ENCODE measurements around the gene IGHMBP2.

DNA sequence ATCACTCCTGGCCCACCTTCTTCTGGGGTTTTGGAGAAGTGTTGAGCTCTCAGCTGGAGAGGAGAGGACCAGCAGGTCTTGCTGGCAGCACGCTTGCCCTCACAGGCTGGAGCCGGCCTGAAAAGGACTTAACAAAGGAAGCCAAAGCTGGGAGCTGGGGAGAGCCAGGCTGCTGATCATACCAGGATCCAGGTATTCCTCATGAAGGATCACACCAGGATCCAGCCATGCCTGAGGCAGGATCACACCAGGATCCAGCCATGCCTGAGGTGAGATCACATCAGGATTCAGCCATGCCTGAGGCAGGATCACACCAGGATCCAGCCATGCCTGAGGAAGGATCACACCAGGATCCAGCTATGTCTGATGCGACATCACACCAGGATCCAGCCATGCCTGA, 60.1 kb downstream of the IGHMBP2 start:
- TF ChIP-seq, protein P1, sequence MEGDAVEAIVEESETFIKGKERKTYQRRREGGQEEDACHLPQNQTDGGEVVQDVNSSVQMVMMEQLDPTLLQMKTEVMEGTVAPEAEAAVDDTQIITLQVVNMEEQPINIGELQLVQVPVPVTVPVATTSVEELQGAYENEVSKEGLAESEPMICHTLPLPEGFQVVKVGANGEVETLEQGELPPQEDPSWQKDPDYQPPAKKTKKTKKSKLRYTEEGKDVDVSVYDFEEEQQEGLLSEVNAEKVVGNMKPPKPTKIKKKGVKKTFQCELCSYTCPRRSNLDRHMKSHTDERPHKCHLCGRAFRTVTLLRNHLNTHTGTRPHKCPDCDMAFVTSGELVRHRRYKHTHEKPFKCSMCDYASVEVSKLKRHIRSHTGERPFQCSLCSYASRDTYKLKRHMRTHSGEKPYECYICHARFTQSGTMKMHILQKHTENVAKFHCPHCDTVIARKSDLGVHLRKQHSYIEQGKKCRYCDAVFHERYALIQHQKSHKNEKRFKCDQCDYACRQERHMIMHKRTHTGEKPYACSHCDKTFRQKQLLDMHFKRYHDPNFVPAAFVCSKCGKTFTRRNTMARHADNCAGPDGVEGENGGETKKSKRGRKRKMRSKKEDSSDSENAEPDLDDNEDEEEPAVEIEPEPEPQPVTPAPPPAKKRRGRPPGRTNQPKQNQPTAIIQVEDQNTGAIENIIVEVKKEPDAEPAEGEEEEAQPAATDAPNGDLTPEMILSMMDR (conservative IDR thresholded peaks at IDR 0.05; ENCODE audit: low read depth in 2 of 2) = no peak
- TF ChIP-seq EZH2 (IDR thresholded peaks at IDR 0.05; ENCODE audit: low read depth, unreplicated experiment) (no peak), JUNB (IDR thresholded peaks at IDR 0.05; ENCODE audit: unreplicated experiment) (no peak)
- TF ChIP-seq, protein P2, sequence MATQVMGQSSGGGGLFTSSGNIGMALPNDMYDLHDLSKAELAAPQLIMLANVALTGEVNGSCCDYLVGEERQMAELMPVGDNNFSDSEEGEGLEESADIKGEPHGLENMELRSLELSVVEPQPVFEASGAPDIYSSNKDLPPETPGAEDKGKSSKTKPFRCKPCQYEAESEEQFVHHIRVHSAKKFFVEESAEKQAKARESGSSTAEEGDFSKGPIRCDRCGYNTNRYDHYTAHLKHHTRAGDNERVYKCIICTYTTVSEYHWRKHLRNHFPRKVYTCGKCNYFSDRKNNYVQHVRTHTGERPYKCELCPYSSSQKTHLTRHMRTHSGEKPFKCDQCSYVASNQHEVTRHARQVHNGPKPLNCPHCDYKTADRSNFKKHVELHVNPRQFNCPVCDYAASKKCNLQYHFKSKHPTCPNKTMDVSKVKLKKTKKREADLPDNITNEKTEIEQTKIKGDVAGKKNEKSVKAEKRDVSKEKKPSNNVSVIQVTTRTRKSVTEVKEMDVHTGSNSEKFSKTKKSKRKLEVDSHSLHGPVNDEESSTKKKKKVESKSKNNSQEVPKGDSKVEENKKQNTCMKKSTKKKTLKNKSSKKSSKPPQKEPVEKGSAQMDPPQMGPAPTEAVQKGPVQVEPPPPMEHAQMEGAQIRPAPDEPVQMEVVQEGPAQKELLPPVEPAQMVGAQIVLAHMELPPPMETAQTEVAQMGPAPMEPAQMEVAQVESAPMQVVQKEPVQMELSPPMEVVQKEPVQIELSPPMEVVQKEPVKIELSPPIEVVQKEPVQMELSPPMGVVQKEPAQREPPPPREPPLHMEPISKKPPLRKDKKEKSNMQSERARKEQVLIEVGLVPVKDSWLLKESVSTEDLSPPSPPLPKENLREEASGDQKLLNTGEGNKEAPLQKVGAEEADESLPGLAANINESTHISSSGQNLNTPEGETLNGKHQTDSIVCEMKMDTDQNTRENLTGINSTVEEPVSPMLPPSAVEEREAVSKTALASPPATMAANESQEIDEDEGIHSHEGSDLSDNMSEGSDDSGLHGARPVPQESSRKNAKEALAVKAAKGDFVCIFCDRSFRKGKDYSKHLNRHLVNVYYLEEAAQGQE (IDR thresholded peaks at IDR 0.05; ENCODE audit: unreplicated experiment) = no peak
